Measurements from ENCODE around the gene RAB25.
"Not testable (repeated sequence)": the region's sequence is repeated elsewhere in the genome, so short reads cannot be mapped to it uniquely, and the experiment has no call there.

The RAB25 gene

DNA sequence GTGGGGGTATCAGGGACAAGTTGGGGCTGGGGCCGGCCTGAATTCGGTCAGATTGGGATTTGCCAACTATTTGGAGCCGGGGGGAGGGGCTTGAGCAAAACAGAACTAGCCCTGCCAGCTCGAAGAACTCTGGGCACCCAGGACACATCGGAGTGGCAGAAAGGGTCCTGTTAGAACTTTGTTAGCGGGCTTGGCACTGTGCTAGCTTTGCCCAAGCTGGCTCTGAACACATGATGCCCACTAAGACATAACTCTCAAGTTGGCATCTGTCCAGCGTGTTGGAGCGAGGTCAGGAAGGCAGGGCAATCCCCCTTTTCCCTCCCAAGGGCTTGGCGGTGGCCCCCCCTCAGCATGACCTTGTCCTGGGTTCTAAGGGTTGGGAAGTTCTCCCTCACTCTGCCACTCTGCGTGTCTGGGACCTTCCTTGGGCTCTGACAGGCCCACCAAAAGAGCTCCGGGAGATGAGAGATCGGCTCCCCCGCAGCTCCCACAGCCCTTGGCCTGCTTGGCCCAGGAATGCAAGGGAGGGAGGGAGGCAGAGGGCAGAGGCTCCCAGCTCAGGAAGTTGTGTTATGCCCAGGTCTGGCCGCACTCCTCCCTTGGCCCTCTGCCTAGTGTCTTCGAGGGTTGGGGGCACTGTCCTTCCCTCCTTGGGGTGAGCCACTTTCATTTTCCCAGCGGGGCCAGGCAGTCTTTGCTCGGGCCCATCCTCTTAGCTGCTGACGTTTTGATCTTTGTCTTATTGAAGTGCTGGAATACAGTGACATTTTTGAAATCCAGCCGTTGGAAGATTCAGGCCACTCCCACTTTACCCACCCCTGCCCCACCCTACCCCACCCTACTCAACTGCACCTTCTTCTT, 54.8 kb downstream of the RAB25 start:
- FAIRE-seq (no peak), DNase-seq (ENCODE audit: low spot score) (peak; percentile 81)

DNA sequence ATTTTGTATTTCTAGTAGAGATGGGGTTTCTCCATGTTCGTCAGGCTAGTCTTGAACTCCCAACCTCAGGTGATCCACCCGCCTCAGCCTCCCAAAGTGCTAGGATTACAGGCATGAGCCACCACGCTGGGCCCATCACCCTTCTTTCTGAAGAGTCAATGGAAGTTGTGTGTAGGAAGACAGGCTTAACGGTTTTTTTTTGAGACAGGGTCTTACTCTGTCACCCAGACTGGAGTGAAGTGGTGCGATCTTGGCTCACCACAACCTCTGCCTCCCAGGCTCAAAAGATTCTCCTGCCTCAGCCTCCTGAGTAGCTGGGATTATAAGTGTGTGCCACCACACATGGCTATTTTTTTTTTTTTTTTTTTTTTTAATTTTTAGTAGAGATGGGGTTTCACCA, 55.8 kb downstream of the RAB25 start:
- not testable (repeated sequence) for FAIRE-seq; DNase-seq (ENCODE audit: low spot score)

DNA sequence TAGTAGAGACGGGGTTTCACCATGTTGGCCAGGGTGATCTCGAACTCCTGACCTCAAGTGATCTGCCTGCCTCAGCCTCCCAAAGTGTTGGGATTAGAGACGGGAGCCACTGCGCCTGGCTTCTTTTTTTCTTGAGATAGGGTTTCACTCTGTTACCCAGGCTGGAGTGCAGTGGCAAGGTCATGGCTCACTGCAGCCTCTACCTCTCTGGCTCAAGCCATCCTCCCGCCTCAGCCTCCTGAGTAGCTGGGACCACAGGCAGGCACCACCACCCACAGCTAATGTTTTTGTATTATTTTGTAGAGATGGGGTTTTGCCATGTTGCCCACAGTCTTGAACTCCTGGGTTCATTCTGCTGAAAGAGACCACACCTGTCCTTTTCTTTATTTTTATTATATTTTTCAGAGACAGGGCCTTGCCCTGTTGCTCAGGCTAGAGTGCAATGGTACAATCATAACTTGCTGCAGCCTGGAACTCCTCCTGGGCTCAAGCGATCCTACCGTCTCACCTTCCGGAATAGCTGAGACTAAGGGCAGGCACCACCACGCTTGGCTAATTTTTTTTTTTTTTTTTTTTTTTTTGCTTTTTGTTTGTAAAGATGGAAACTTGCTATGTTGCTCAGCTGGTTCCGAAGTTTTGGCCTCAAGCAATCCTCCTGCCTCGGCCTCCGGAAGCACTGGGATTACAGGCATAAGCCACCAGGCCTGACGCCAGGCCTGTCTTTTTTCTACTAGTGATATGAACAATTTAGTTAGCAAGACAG, 56.6 kb downstream of the RAB25 start:
- DNase-seq (ENCODE audit: low spot score) = no peak
- FAIRE-seq = no peak

DNA sequence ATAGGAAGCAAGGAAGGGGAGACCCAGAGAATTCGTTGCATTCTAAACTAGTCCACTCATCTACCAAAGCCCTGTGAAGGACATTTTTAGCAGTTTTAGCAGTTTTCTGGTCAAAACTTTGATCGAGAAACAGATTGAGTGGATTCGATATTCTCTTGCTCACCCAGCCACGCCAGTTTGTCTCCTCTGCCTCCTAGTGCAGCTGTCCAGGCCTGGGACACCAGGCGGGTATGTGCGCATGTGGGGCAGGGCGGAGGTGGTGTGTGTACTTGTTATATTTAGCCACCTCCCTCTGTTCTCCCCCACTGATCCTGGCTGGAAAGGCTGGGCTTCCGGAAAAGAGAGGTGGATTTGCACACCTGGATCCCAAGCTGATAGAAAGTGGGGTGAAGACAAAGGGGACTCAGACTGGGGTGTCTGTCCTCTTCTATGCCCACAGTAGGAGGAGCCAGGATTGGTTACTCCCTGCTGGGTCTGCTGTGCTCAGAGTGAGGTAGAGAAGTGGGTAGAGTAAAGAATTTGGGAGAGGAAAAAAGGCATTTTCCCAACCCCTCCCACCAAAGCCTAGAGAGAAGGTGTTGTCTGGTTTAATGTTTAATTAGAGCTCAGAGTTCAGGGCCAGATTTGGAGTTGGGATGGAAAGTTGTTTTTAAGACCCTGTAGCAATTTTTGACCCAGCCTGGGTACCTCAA, 57.4 kb downstream of the RAB25 start:
- FAIRE-seq = no peak
- DNase-seq (ENCODE audit: low spot score) = no peak

DNA sequence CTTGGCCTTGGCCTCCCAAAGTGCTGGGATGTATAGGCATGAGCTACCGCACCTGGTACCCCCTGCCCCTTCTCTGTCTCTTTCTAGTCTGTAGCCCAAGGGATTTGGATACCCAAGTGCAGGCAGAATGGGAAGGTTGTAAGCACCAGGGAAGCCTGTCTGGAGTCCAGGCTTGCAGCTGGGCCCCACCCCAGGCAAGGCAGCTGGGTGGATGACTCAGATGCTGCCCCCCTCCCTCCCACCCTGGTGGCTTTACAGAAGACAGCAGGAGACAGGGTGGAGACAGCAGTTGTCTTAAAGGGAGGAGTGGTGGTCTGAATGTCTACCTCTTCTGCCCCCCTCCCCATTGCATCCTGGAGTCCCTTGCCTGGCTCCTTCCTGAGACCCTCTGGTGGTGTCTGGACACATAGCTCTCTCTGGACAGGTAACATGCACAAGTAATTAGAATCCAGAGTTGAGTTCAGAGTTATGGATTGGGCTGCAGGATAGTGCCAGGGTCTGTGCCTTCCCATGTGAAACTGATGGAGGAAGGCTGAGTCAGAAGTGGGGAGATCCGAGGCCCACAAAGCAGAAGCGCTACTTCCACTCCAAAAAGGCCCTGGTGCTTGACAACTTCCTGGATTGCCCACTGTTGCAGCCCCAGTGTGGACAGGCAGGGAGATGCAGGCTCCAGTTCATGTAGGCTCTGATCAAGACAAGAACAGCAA, 58.7 kb downstream of the RAB25 start:
- peak; percentile 58 for DNase-seq (ENCODE audit: low spot score)
- no peak for FAIRE-seq

Data from RCC 7860 (cell line).